Progenitor cell of endocrine pancreas (in vitro differentiated cells): ENCODE data around the gene ACSS2. TPM values are rescaled to one million over a fixed set of nuclear protein-coding genes. Genes with fewer than 3 reads are reported as not detected.

ENCODE experiments used
- DNase-seq: peaks from one replicate; pipeline ENCODE4 v3.0.0; 2021; ENCODE audit warnings: low spot score; ENCODE audit not compliant: unreplicated experiment
- H3K27ac Mint-ChIP-seq: 2 replicates; pipeline ENCODE4 v1.8.0; 2021; ENCODE audit warnings: mild to moderate bottlenecking, moderate library complexity, mixed read lengths
- H3K27me3 Mint-ChIP-seq: 2 replicates; pipeline ENCODE4 v1.8.0; 2021; ENCODE audit warnings: mixed read lengths
- H3K36me3 Mint-ChIP-seq: 2 replicates; pipeline ENCODE4 v1.8.0; 2022; ENCODE audit warnings: mixed read lengths; ENCODE audit not compliant: insufficient read depth
- H3K4me1 Mint-ChIP-seq: 2 replicates; pipeline ENCODE4 v1.8.0; 2021; ENCODE audit warnings: low read depth, mixed read lengths
- H3K4me3 Mint-ChIP-seq: 2 replicates; pipeline ENCODE4 v1.8.0; 2021; ENCODE audit warnings: low read depth, mild to moderate bottlenecking, moderate library complexity, mixed read lengths
- H3K9me3 Mint-ChIP-seq: 2 replicates; pipeline ENCODE4 v1.8.0; 2021; ENCODE audit warnings: low read depth, mixed read lengths
- CTCF ChIP-seq: fragments of 200-600 bp; sonication (generic); IDR thresholded peaks from one replicate; pipeline ENCODE4 v1.5.0; 2021; ENCODE audit warnings: antibody characterized with exemption, mild to moderate bottlenecking; ENCODE audit not compliant: unreplicated experiment
- total RNA-seq: library from RNA; stranded (reverse); gene quantifications from 2 replicates; pipeline ENCODE4 v1.2.1, GENCODE V29; 2021

Gene ACSS2
- total RNA-seq, 1 donor from 2014 or later = 31.3 TPM

GRCh38 chr20:34881689-34882088 is 5.3 kb downstream of the ACSS2 start:
- no peak overlapping the region for H3K27ac Mint-ChIP-seq
- DNase-seq = no peak
- peaks cover 5% of the 10 kb centered on the region for H3K4me1 Mint-ChIP-seq
- no peak for TF ChIP-seq CTCF
- peaks cover 3% of the 10 kb centered on the region for H3K9me3 Mint-ChIP-seq
- H3K36me3 Mint-ChIP-seq = peaks cover 3% of the 10 kb centered on the region
- H3K27me3 Mint-ChIP-seq = peaks cover 17% of the 10 kb centered on the region
- H3K4me3 Mint-ChIP-seq = no peak overlapping the region

GRCh38 chr20:34883087-34883688 is 6.8 kb downstream of the ACSS2 start:
- Mint-ChIP-seq H3K9me3 (peaks cover 3% of the 10 kb centered on the region), H3K27me3 (peaks cover 7% of the 10 kb centered on the region), H3K4me3 (no peak overlapping the region), H3K4me1 (no peaks in the 10 kb centered on the region), H3K27ac (no peak overlapping the region), H3K36me3 (peaks cover 2% of the 10 kb centered on the region)
- TF ChIP-seq CTCF = no peak
- DNase-seq = no peak

DNA sequence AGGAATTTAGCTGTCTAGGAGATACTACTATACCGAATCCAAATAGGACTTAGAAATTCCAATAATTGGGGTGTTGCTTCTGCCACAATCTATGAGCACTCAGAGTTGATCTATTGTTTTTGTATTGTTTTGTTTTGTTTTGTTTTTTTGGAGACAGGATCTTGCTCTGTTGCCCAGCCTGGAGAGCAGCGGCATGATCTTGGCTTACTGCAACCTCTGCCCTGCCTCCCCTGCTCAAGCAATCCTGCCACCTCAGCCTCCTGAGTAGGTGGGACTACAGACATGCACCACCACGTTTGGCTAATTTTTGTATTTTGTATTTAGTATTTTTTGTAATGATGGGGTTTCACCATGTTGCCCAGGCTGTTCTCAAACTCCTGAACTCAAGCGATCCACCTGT is 7.4 kb downstream of the ACSS2 start:
- Mint-ChIP-seq H3K27ac (no peak overlapping the region), H3K4me1 (no peaks in the 10 kb centered on the region), H3K4me3 (no peak overlapping the region), H3K27me3 (peaks cover 4% of the 10 kb centered on the region), H3K36me3 (peaks cover 4% of the 10 kb centered on the region), H3K9me3 (peaks cover 3% of the 10 kb centered on the region)
- no peak for DNase-seq
- no peak for TF ChIP-seq CTCF

DNA sequence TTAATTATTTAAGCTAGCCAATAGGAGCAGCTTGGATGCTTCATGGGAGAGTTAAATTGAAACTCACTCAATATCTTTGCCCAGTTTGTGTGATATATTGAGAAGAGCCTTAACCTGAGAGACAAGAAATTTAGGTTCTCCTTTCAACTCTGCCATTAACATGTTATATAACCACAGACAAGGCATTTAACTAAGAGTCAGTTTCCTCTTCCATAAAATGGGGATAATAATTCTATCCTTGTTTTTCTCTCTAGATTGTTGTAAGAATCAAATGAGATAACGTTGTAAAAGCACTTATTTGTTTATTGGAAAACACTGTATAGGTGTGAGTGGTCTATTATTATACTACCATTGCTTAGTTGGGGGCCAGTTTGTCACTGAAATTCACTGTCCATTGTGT is 7.8 kb downstream of the ACSS2 start:
- no peak for DNase-seq
- Mint-ChIP-seq H3K4me1 (no peaks in the 10 kb centered on the region), H3K4me3 (no peak overlapping the region), H3K9me3 (no peaks in the 10 kb centered on the region), H3K36me3 (peaks cover 2% of the 10 kb centered on the region), H3K27me3 (peaks cover 1% of the 10 kb centered on the region), H3K27ac (no peak overlapping the region)
- no peak for TF ChIP-seq CTCF

DNA sequence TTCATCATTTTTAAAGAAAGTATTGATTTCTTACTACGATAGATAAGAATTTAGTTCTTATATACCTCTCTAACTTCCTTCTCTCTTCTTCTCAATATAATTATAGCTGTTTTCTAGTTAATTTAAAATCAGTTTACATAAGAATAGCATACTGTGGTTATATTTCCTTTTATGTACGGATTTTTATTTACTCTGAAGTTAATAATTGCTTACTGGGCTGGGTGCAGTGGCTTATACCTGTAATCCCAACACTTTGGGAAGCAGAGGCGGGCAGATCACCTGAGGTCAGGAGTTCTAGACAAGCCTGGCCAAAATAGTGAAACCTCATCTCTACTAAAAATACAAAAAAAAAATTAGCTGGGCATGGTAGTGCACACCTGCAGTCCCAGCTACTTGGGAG is 9.7 kb downstream of the ACSS2 start:
- no peaks in the 10 kb centered on the region for H3K9me3 Mint-ChIP-seq
- DNase-seq = no peak
- peaks cover 2% of the 10 kb centered on the region for H3K36me3 Mint-ChIP-seq
- no peak overlapping the region for H3K27ac Mint-ChIP-seq
- H3K4me1 Mint-ChIP-seq = no peaks in the 10 kb centered on the region
- H3K4me3 Mint-ChIP-seq = no peak overlapping the region
- TF ChIP-seq CTCF = no peak
- no peaks in the 10 kb centered on the region for H3K27me3 Mint-ChIP-seq
